Neural progenitor cell (in vitro differentiated cells): Measurements from ENCODE around the gene ESR2.

Experiments
- CTCF ChIP-seq: fragments of 200-600 bp; sonication (generic); IDR thresholded peaks from 2 replicates; pipeline ENCODE4 v1.5.1; 2017; ENCODE audit warnings: antibody characterized with exemption, mild to moderate bottlenecking
- EZH2 ChIP-seq: fragments of 200-600 bp; sonication (generic); IDR thresholded peaks from 2 replicates; pipeline ENCODE4 v1.6.1; 2017; ENCODE audit warnings: antibody characterized with exemption, mild to moderate bottlenecking, moderate library complexity
- EZH2phosphoT487 ChIP-seq: fragments of 200-600 bp; sonication (generic); IDR thresholded peaks from 2 replicates; pipeline ENCODE4 v1.6.1; 2017; ENCODE audit warnings: antibody characterized with exemption

GRCh38 chr14:64234877-64235651 lies 59.1 kb downstream of the ESR2 start:
- no peak for TF ChIP-seq CTCF
- no peak for TF ChIP-seq EZH2
- no peak for TF ChIP-seq EZH2phosphoT487
